GM12801 (cell line): ENCODE data around the gene NCAPD3.

Experiments
- CTCF ChIP-seq: IDR thresholded peaks from one replicate; pipeline ENCODE4 v1.5.1; 2011; ENCODE audit warnings: control low read depth; ENCODE audit not compliant: insufficient read length; ENCODE audit errors: extremely low read depth

Gene NCAPD3

GRCh38 chr11:134134167-134134566 is 89.6 kb downstream of the NCAPD3 start:
- no peak for TF ChIP-seq CTCF

DNA sequence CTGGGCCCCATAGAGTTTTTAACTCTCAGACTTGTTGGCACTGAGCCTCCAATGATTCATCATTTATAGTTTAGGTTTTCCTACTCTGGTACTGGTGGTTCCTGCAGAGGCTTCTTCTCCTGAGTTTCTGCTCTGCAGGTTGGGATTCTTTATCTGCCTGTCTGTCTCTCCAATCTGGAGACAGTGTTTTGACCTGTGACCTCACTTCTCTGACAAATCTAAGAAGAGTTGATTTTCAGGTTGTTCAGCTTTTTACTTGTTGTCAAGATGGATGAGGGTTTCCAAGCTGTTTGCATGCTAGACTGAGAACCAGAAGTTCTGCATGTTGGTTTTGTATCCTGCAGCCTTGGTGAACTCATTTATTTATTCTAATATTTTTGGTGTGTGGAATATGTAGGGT is 91.0 kb downstream of the NCAPD3 start:
- TF ChIP-seq CTCF = no peak

DNA sequence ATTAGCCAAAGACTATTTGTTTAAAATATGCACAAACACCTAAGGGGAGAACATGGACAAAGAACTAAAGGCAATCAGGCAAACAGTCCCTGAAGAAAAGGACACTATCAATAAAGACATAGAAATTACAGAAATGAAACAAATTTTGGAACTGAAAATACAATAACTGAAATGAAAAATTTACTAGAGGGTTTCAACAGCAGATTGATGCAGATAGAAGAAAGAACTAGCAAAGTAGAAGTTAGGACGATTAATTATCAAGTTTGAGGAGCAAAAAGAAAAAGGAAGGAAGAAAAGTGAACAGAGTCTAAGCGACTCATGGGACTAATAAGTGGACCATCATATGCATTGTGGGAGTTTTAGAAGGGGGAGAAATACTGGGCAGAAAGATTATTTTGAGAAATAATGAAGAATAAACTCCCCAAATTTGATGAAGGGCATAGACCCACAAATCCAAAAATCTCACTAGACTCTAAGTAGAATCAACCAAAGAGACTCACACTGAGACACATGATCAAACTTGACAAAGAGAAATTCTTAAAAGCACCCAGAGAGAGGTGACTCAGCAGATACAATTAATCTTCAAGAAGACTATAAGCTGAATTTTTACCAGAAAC is 92.0 kb downstream of the NCAPD3 start:
- TF ChIP-seq CTCF = no peak

DNA sequence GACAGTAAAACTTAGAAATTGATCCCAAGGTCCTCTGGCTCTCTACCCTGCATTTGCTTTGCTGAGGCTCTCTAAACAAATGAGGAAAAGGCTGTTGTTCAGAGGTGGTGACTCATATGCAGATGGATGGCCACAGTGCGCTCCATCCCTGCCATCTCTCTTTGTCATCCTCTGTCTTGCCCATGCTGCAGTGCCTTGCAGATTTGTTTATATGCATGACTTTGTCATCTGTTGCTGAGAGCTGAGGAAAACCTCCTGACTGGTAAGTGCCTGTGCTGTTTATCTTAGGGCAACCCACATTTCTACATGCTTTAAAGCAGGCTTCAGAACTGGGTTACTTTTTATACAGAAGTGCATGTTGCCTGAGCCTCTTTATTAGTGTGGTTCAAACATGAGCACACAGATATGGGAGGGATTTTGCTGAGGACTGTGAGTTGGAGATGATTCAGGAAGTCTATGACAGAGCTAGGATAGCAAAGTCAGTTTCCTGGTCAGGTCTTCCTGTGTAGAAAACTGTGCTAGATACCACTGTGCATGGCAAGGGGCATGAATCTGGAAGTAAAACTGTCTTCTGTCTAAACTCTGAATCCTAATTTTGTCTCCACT is 97.4 kb downstream of the NCAPD3 start:
- no peak for TF ChIP-seq CTCF

GRCh38 chr11:134125507-134125906 is 98.3 kb downstream of the NCAPD3 start:
- TF ChIP-seq CTCF = no peak

DNA sequence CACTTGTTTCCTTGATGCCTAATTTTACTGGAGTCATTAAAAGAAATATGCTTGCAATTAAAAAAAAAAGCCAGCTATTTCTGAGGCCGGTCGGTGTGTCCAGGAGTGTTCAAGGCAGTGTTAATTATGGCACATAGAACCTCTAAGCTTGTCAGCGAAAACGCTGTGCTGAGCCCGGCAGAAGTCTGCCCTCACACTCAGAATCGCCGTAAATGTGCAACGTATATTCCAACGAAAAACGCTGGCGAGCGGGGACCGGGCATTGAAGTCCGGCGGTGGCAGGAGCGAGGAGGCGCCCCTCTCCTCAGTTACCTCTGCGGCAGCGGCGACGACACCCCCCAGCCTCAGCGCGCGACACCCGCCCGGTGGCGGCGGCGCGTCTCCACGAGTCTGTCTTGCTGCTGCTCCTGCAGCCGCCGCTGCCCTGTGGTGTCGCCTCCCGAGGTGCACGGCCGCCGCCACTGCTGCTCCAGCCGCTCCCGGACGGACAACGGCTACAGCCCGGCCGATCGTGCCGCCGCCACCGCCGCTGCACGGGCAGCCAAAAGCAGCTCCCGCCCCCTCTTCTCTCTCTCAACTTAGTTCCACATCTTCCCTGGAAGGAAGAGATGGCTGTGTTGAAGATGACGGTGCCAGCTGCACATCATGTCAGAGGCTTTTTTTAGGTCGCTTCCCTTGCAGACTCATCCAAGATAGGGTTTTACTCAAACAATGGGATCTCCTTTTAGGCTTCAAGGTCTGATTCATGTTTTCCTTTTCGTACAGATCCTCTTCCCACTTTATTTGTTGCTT is 98.9 kb downstream of the NCAPD3 start:
- TF ChIP-seq CTCF = no peak

DNA sequence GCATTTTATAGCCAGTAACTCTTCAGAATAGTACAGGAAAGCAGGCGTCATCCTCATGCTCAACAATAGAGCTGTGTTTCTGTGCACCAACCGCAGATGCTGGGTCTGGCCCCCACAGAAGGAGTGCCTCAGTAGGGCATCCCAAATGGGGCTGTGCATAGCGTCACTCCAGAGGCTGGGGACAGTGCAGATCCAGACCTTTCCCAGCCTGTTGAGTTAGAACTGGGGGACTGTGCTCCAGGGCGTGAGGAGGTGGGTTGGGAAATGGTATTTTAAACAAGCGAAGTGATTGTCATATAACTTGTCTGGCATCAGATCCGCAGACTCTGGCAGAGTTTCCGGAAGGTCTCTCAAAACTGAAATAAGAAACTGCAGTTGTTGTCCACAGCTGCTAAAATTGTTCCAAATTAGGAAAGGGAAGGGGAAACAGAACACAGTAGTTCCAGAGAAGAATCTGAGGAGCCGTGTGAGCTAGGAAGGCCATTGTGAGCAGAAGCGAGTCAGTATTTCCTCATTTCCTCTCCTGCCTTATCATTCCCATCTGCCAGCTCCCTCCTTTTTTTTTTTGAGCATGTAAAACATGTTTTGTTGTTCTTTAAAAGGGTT is 102.7 kb downstream of the NCAPD3 start:
- no peak for TF ChIP-seq CTCF
